GM12874 (cell line): ENCODE data around the gene CDH13.

ENCODE experiments used
- TF ChIP-seq, protein P1 (sequence below): IDR thresholded peaks from 2 replicates; pipeline ENCODE4 v1.5.1; 2011; ENCODE audit warnings: low read depth, mild to moderate bottlenecking, control low read depth, low read length, moderate library complexity; ENCODE audit not compliant: insufficient read depth

Gene CDH13

DNA sequence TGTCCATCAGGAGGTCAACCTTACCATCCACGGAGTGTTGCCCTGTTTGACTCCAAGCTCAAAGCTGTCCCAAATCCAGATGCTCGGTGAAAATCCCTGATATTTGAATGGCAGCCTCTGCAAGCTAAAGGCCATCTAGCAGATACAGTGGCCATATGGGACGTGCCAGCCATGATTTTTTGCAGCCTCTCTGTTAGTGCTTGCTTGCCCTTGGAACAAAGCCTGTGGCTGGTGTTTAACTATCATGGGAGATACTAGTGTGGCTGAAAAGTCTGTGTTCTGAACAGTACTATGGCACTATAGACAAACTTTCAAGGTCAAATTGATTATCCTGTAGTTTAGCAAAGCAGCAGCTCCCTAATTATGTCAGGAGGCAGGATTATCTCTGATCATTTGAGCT is 214.3 kb downstream of the CDH13 start:
- TF ChIP-seq, protein P1, sequence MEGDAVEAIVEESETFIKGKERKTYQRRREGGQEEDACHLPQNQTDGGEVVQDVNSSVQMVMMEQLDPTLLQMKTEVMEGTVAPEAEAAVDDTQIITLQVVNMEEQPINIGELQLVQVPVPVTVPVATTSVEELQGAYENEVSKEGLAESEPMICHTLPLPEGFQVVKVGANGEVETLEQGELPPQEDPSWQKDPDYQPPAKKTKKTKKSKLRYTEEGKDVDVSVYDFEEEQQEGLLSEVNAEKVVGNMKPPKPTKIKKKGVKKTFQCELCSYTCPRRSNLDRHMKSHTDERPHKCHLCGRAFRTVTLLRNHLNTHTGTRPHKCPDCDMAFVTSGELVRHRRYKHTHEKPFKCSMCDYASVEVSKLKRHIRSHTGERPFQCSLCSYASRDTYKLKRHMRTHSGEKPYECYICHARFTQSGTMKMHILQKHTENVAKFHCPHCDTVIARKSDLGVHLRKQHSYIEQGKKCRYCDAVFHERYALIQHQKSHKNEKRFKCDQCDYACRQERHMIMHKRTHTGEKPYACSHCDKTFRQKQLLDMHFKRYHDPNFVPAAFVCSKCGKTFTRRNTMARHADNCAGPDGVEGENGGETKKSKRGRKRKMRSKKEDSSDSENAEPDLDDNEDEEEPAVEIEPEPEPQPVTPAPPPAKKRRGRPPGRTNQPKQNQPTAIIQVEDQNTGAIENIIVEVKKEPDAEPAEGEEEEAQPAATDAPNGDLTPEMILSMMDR, result no peak

DNA sequence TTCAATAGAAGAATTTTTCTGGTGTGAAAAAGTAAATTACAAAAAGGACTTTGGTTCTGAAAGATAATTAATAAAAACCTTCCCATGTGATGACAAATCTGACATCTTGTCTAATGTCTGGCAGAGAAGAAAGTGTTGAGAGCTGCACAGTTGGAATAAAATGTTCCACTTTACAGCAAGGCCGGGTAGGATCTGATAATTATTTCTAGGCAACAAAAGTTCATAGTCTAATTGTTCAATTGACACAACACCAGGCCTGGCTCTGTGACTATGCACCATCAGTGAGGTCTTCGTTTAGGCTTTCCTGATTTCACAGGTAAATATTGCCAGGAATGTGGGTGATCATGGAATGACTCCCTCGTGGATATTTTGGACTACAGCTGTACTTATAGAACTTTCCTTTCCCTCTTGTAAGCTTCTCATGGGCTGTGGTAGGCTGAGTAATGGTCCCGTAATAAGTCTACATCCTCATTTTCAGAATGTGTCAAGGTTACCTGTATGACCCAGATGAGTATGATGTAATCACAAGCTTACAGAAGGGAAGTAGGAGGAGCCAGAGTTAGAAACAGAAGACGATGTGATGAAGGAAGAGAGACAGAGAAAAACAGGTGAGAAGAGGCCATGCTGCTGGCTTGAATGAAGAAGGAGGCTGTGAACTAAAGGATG is 217.0 kb downstream of the CDH13 start:
- TF ChIP-seq, protein P1, result no peak

DNA sequence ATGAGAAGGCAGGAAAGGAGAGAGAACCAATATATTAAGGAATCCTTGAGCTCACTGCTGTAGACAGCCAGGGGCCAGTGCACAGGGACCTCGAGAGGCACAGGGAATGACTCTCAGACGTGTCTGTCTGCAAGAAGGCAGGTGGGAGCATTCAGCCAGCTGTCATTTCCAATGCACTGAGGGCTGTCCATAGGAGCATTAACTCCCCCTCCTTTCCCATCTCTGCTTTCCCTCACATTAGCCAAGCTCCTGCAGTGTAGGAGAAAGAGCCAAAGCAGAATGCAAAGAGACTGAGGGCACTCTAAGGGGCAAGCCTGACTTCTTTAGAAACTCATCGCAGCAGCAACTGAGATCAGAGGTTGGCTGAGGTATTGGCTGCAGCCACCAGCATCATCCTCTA is 218.3 kb downstream of the CDH13 start:
- TF ChIP-seq, protein P1, result no peak

DNA sequence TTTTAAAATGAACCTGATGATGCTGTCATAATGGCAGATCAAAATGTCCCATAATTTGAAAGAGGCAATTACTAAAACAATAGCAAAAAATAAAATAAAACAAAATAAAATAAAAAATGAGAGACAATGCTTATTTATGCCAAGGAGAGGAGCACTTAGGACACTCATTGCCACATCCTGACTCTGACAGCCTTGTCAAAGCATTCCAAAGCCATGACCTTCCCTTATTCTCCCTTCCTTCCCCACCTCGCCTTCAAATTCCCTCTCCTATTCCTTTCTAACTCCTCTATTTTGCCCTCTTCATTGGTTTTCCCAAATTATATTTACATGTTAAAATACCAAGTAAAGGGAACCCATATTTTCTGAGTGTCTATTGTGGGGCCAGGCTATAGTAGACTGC is 220.0 kb downstream of the CDH13 start:
- TF ChIP-seq, protein P1, result no peak

DNA sequence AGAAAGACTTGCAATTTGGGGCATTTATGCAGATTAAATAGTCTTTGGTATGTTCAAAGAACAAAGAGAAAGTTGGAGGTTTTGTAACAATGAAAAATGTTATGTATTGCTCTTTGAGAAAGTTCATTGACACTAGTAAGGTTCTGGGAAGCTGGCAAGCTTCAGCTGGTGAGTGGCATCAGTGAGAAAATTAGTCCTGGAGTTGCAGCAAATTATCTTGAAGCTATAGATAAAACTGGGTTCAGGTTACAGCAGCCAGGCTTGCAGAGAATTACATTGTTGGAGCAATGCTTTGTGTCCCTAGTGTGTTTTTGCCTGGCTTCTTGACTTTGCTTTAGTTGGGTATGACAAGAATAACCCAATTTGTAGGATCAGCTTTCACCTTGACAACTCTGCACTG is 221.2 kb downstream of the CDH13 start:
- TF ChIP-seq, protein P1, result no peak

DNA sequence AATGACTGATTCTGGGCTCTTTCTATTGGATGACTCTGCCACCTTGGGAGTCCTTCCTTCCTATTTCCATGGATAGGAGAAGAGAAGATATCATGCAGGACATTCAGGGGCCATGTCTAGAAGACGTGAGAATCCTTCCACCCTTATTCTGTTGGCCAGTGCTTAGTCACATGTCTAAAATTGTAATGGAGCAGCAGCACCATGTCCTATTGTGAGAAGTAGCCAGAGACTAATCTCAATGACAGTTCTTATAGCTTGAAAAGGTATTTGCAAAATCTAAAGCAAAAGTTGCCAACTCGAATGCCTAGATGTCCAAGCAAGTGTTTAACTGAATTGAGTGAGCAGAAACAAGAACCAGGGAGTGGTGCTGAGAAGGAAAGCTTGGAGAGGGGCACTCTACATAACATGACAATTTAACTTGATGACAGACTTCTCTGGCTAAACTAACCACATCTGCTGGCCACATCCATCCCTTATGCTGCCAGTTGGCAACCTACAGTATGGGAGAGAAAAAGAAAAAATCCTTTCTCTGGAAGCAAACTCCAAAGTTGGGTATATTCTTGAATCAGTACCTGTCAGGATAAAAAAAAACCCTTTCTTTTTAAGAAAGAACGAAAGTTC is 225.7 kb downstream of the CDH13 start:
- TF ChIP-seq, protein P1, result no peak

DNA sequence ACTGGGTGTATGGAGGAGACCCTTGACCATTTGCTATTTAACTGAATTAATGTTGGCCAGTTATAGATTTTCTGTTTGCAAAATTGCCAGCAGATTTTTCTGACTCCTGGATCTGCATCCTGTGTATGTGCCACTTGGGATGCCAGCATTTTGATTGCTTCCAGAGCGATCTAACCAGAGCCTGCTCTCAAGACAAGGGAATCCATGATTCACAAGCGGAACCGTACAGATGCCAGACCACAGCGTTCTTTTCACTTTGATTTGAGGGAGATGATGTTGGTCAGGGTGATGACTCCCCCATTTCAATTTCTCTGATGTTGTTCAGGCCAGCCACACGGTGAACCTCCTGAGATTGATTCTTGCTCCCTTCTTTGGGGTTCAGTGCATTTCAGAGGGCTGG is 228.7 kb downstream of the CDH13 start:
- TF ChIP-seq, protein P1, result no peak
